ENCODE data around the gene TAF13.
A peak's percentile ranks its signal among the peaks of the same experiment; 100 is the strongest.
"Not testable (repeated sequence)": the region's sequence is repeated elsewhere in the genome, so short reads cannot be mapped to it uniquely, and the experiment has no call there.

TAF13 gene

DNA sequence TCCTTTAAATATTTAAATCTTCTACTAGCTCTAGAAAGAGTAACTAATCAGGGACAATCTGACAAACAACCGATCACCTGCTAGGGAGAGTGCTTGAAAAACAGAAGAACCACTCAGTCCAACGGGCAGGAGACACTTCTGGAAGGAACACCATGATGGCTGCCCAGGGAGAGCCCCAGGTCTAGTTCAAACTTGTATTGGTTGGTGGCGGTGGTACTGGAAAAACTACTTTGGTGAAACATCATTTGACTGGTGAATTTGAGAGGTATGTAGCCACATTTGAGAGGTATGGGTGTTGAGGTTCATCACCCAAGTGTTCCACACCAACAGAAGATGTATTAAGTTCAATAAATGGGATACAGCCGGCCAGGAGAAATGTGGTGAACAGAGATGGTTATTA lies 29.1 kb downstream of the TAF13 start:
- no peak for DNase-seq (ENCODE audit: low spot score)

DNA sequence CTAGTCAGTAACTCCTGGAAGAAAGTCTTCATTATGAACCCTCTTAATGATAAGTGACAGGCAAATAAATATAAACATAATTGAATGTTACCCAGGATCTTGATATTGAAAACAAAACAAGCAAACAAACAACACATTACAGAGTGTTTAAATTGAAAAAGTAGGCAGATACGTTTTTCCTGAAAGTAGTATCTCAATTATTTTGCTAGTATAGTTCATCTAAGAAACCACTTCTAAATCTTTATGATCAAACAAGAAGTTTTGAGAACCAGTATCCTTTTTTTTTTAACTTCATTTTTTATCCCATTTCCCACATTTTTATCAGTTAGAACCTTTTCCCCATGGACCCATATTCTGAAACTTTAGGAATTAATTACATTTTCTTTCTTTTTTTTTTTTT lies 30.2 kb downstream of the TAF13 start:
- DNase-seq (ENCODE audit: low spot score) = no peak

DNA sequence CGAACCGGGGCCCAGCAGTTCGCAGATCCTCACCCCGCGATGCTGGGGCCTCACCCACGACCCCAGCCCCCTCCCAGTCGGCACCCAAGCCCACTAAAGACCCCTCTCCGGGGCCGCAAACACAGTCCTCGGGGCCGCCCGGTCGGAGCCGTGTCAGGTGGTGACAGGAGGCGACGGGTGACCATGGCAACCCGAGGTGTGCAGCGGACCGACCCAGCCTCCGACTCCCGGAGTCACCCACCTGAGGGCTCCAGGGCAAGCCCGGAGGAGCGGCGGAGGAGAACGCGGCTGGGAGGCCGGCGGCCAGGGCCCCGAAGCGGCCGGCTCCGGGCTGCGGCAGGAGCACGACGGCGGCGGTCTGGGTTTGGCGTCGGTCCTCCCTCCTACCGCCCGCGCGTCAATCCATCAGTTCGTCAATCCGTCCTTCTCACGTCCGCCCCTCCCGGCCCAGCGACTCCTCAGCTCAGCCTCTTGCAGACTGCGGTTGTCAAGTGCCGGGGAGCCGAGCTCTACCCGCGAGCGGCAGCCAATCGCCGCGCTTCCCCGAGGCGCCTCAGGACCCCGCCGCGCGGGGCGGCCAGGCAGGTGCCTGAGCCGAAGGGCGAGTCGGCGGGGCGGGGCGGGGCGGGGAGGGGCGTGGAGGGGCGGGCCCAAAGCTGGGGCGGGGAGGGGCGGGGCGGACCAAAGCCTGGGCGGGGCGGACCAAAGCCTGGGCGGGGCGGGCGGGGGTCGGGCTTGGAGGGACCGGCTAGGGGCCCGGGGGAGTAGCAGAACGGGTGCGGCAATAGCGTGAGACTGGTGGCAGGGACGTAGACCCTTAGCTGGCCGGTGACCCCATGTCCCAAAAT lies 34.0 kb downstream of the TAF13 start, which contains the start of gene WDR47:
Gene WDR47, minus strand, starts transcription at position 482 of the 848 bp plus-strand sequence. CDS start 18,590 bp downstream, outside the sequence.
- peak; percentile 99 for DNase-seq (ENCODE audit: low spot score)

DNA sequence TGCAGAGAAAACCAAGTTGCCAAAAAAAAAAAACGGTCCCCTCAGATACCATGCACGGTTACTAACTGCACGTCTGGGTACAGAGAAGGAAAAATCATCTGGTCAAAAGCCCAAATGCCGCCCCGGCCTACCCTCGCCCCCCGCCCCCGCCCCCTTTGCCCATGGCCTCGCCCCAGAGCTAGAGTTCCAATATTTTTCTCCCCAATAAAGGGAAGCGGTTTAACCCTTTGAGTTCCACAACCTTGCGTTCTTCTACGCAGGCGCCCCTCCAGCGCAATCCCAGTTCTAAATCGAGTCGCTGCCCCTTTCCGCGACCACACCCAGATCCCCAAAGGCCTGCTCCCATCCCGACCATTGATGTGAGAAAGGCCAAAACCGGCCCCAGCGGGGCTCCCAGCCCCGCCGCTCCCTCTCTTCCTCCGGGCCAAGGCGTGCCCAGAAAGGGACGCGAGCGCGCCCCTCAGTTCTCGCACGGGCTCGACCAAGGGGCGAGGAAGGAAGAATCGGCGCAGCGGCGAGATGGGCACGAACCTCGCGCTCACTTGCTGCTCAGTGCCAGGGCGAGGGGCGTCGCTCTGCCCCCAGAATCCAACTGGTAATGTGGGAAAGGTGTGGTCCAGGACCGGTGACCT lies 34.7 kb downstream of the TAF13 start:
- peak; percentile 41 for DNase-seq (ENCODE audit: low spot score)

DNA sequence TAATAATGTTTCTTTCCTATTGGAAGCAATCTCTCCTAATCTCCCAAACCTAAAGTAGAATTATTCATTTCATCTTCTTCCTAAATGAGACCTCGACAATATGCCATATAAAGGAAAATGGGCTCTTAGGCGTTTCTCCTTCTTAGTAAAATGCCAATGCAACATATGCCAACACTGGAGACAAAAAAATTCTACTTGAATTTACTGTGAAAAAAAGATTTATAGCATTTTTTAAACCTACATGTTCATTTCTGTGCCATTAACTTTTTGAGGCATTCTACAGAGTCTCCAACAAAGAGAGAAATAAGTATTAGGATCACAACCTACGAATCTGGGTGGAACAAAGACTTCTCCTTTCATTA lies 35.2 kb downstream of the TAF13 start:
- no peak for DNase-seq (ENCODE audit: low spot score)

DNA sequence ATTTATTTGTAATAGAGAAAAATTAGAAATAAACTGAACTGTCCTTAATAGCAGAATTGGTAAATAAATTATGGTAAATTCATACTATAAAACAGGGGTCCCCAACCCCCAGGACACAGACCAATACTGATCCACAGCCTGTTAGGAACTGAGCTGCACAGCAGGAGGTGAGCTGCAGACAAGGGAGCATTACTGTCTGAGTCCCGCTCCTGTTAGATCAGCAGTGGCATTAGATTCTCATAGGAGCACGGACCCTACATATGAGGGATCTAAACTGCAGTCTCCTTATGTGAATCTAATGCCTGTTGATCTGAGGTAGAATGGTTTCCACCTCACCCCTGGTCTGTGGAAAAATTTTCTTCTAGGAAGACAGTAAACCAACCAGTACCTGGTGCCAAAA lies 41.4 kb downstream of the TAF13 start:
- DNase-seq (ENCODE audit: low spot score) = no peak

DNA sequence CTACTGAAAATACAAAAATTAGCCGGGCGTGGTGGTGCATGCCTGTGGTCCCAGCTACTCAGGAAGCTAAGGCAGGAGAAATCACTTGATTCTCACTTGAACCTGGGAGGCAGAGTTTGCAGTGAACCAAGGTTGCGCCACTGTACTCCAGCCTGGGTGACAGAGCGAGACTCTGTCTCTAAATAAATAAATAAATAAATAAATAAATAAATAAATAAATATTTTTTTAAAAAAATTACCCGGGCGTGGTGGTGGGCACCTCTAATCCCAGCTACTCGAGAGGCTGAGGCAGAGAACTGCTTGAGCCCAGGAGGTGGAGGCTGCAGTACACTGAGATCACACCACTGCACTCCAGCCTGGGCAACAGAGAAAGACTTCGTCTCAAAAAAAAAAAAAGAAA lies 46.3 kb downstream of the TAF13 start:
- not testable (repeated sequence) for DNase-seq (ENCODE audit: low spot score)

DNA sequence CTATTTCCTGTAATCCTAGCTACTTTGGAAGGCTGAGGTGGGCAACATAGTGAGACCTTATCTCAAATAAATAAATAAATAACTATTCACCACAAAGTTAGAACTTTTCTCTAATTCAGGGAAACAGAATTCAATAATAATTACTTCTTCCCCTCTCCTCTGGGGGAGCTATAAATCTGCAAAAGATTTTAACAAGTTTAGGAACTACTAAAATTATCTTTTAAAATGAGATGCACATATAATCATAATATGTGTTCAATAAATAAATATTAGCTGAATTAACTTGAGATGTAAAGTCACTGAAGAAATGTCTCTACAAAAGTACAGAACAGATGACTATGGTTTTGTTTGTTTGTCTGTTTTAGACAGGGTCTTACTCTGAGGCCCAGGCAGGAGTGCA lies 48.0 kb downstream of the TAF13 start:
- no peak for DNase-seq (ENCODE audit: low spot score)

DNA sequence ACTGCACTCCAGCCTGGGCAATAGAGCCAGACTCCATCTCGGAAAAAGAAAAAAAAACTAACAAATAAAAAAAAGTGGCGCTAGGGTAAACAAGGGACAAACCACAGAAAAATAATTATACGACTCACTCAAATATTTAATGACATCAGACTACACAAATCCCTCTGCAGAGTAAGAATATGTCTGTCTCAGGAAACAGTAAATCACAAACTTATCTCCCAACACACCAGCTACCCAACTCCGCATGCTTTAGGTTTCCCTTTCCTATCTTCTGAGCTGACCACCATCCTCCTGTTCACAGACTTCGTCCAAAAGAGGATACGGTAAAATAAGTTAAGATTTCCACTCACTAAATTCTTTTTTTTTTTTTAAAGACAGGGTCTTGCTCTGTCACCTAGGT lies 50.1 kb downstream of the TAF13 start:
- DNase-seq (ENCODE audit: low spot score) = no peak

DNA sequence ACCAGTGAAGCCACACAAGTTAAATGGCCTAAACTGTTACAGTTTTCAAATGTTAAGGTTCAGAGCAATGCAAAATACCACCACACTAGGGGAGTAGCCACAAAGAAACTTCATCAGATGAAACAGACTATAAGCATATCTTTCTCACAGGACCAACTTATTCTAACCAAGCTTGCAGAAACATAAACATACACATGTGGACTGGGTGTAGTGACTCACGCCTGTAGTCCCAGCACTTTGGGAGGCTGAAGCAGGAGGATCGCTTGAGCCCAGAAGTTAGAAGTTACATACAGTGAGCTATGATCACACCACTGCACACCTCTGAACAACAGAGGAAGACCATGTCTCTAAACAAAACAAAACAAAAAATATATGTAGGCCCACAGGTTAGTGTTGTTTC lies 51.2 kb downstream of the TAF13 start:
- DNase-seq (ENCODE audit: low spot score) = no peak

DNA sequence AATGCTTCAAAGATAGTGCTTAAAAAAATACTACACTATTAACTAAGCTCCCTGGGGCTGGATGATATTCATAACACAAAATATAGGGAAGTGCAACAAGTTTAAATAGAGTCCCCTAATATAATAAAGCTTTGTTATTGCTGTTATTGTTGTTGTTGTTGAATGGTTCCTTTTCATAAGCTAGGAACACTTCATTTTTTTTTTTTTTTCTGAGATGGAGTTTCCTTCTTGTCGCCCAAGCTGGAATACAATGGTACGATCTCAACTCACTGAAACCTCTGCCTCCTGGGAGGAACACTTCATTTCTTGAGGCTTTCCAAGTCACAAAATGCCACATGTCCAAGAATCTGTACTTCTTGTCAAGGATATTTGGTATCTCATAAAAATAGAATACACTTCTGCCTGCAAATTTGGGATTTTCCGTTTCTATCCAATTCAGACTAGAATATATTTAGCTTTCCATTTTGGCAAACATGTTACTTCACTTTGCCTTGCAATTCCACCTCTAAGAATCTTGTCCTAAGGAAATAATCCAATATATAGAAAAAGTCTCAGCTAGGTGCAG lies 55.0 kb downstream of the TAF13 start:
- no peak for DNase-seq (ENCODE audit: low spot score)

DNA sequence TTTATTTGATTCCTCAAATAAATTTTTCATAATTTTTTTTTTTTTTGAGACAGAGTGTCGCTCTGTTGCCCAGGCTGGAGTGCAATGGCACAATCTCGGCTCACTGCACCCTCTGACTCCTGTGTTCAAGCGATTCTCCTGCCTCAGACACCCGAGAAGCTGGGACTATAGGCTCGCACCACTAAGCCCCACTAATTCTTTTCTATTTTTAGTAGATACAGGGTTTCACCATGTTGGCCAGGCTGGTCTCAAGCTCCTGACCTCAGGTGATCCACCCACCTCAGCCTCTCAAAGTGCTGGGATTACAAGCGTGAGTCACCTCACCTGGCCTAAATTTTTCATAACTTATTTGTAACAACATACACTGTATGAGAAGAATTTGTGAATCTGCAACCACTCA lies 58.1 kb downstream of the TAF13 start:
- DNase-seq (ENCODE audit: low spot score) = not testable (repeated sequence)

DNA sequence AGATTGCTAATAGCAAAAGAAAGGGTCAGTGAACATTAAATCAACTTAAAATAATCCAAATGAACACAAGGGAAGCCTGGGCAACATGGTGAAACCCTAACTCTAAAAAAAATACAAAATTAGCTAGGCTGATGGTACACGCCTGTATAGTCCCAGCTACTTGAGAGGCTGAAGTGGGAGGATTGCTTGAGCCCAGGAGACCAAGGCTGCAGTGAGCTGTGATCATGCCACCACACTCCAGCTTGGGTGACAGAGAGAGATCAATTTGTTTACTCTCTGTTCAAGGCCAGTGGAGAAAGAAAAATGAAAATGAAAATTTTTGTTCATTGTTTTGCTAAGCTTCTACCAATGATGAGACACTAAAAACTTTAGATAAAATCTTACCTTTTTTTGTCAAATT lies 58.7 kb downstream of the TAF13 start:
- no peak for DNase-seq (ENCODE audit: low spot score)
